LNCAP (cell line): Measurements from ENCODE around the gene CA11.
A peak's percentile ranks its signal among the peaks of the same experiment; 100 is the strongest.

ENCODE experiments used
- TF ChIP-seq, protein P1 (sequence below): fragments of 450-650 bp; IDR thresholded peaks from 2 replicates; pipeline ENCODE4 v1.5.1; 2017; ENCODE audit warnings: mild to moderate bottlenecking

CA11 gene

GRCh38 chr19:48596237-48596636, 49.8 kb downstream of the CA11 start:
- TF ChIP-seq, protein P1, sequence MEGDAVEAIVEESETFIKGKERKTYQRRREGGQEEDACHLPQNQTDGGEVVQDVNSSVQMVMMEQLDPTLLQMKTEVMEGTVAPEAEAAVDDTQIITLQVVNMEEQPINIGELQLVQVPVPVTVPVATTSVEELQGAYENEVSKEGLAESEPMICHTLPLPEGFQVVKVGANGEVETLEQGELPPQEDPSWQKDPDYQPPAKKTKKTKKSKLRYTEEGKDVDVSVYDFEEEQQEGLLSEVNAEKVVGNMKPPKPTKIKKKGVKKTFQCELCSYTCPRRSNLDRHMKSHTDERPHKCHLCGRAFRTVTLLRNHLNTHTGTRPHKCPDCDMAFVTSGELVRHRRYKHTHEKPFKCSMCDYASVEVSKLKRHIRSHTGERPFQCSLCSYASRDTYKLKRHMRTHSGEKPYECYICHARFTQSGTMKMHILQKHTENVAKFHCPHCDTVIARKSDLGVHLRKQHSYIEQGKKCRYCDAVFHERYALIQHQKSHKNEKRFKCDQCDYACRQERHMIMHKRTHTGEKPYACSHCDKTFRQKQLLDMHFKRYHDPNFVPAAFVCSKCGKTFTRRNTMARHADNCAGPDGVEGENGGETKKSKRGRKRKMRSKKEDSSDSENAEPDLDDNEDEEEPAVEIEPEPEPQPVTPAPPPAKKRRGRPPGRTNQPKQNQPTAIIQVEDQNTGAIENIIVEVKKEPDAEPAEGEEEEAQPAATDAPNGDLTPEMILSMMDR: no peak

GRCh38 chr19:48595833-48596232, 50.2 kb downstream of the CA11 start:
- TF ChIP-seq, protein P1: no peak

DNA sequence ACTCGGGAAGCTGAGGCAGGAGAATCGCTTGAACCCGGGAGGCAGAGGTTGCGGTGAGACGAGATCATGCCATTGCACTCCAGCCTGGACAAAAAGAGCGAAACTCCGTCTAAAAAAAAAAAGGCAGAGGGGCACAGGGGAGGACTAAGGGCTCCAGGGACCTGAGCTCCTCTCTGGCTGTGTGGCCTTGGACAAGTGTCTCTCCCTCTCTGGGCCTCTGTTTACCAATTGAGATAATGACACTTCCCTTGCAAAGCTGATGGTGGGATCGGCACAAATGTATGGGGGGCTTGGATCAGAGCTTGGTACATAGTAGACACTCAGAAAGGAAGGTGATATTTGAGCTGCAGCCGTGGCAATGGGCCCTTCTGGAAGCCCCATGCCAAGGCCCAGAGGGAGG, 50.8 kb downstream of the CA11 start:
- TF ChIP-seq, protein P1: no peak

DNA sequence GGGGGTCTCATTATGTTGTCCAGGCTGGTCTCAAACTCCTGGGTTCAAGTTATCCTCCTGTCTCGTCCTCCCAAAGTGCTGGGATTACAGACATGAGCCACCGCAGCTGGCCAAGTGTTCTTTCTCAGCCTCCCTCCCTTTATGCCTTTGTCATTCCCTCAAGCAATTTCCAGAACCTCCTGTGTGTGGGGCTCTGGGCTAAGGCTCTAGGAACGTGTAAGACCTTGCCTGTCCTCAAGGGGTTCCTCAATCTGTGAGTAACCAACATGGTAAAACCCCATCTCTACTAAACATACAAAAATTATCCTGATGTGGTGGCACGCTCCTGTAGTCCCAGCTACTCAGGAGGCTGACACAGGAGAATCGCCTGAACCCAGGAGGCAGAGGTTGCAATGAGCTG, 55.0 kb downstream of the CA11 start:
- TF ChIP-seq, protein P1: no peak

- TF ChIP-seq, protein P1: peak; percentile 51
Measured at GRCh38 chr19:48588670-48589401, 57.2 kb downstream of the CA11 start.
